Measurements from ENCODE around the gene GMDS. TPM values are rescaled to one million over a fixed set of nuclear protein-coding genes. Genes with fewer than 3 reads are reported as not detected.
A peak's percentile ranks its signal among the peaks of the same experiment; 100 is the strongest.

GMDS gene
- total and polyA plus RNA-seq, 4 donors: 7.3 to 28.3 (median 16.1) TPM

- ATAC-seq (ENCODE audit: insufficient read depth, low FRiP score) (no peak), DNase-seq (peak in 1 of 3 donors; percentile 40)
- TF ChIP-seq, protein P1, sequence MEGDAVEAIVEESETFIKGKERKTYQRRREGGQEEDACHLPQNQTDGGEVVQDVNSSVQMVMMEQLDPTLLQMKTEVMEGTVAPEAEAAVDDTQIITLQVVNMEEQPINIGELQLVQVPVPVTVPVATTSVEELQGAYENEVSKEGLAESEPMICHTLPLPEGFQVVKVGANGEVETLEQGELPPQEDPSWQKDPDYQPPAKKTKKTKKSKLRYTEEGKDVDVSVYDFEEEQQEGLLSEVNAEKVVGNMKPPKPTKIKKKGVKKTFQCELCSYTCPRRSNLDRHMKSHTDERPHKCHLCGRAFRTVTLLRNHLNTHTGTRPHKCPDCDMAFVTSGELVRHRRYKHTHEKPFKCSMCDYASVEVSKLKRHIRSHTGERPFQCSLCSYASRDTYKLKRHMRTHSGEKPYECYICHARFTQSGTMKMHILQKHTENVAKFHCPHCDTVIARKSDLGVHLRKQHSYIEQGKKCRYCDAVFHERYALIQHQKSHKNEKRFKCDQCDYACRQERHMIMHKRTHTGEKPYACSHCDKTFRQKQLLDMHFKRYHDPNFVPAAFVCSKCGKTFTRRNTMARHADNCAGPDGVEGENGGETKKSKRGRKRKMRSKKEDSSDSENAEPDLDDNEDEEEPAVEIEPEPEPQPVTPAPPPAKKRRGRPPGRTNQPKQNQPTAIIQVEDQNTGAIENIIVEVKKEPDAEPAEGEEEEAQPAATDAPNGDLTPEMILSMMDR (IDR thresholded peaks at IDR 0.05; ENCODE audit: control extremely low read depth, extremely low read depth): no peak
- no peaks in the 10 kb centered on the region for H3K36me3 ChIP-seq (ENCODE audit: control insufficient read depth in 4 of 4, insufficient read depth in 4 of 4, low read length in 4 of 4)
- WGBS, 2 donors: 5 to 9% methylated on average over 58 to 59 of the region's 59 CpGs
- H3K4me3 ChIP-seq: no peak overlapping the region
- peaks cover 6 to 70% (median 70%) of the 10 kb centered on the region in 3 donors for H3K27me3 ChIP-seq (ENCODE audit: control insufficient read depth in 3 of 3, insufficient read depth in 3 of 3, low read length in 2 of 3)
- no peak overlapping the region for H3K9ac ChIP-seq (ENCODE audit: insufficient read depth in 1 of 2, low read length in 2 of 2)
- H3K4me1 ChIP-seq (ENCODE audit: control insufficient read depth in 5 of 5, insufficient read depth in 5 of 5, low read length in 5 of 5): peaks cover 0 to 30% (median 0%) of the 10 kb centered on the region in 5 donors
- no peak overlapping the region for H3K27ac ChIP-seq (ENCODE audit: low read depth in 1 of 2, low read length in 1 of 2)
- H3K9me3 ChIP-seq (ENCODE audit: control insufficient read depth in 4 of 4, insufficient read depth in 3 of 4, low read length in 3 of 4): peaks cover 0 to 1% (median 0%) of the 10 kb centered on the region in 4 donors
Measured at GRCh38 chr6:1608222-1609040, 637.0 kb downstream of the GMDS start.

- no peak for ATAC-seq (ENCODE audit: insufficient read depth, low FRiP score)
- TF ChIP-seq, protein P1 (IDR thresholded peaks at IDR 0.05; ENCODE audit: control extremely low read depth, extremely low read depth): no peak
- peak in 1 of 3 donors; percentile 42 for DNase-seq
- no peaks in the 10 kb centered on the region for H3K36me3 ChIP-seq (ENCODE audit: control insufficient read depth in 4 of 4, insufficient read depth in 4 of 4, low read length in 4 of 4)
- WGBS, 2 donors: 5 to 14% methylated on average over 32 of the region's 32 CpGs
- no peak overlapping the region for H3K4me3 ChIP-seq
- H3K4me1 ChIP-seq (ENCODE audit: control insufficient read depth in 5 of 5, insufficient read depth in 5 of 5, low read length in 5 of 5): peaks cover 0 to 30% (median 0%) of the 10 kb centered on the region in 5 donors
- no peak overlapping the region for H3K9ac ChIP-seq (ENCODE audit: insufficient read depth in 1 of 2, low read length in 2 of 2)
- no peak overlapping the region for H3K27ac ChIP-seq (ENCODE audit: low read depth in 1 of 2, low read length in 1 of 2)
- peaks cover 0 to 1% (median 0%) of the 10 kb centered on the region in 4 donors for H3K9me3 ChIP-seq (ENCODE audit: control insufficient read depth in 4 of 4, insufficient read depth in 3 of 4, low read length in 3 of 4)
- peaks cover 6 to 70% (median 70%) of the 10 kb centered on the region in 3 donors for H3K27me3 ChIP-seq (ENCODE audit: control insufficient read depth in 3 of 3, insufficient read depth in 3 of 3, low read length in 2 of 3)
Measured at GRCh38 chr6:1607516-1608221, 637.7 kb downstream of the GMDS start.

DNA sequence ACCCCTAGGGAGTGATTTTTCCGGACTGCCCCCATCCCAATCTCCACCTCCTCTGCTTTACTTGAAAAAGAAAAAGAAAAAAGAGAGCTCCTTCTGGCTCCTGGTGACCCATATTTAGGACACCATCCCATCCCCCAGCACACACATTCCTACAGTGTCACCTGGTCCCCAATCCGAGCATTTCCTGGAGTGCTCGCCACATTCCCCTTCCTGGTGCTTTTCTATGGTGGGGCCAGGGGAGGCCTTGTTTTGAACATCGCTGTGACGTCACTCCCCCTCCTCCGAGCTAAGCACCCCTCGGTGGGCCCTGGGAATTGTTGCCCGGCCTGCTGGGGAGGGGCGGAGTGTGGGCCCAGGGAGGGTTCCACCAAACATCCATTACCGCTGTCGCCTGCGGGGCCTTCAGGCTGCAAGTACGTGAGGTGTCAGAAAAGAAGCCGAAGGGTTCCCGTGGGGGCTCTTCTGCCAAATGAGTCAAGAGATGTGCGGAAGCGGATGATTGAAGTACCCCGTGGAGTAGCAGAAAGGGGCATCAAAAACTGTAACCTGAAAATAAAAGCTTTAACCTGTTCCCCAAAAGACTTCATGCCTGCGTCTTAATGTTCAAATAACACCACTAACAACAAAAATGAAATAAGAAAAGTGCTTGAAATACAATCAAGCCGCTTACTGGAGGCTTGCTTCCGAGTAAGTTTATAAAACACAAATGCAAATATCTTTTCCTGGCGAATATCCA, 638.5 kb downstream of the GMDS start:
- TF ChIP-seq, protein P1 (IDR thresholded peaks at IDR 0.05; ENCODE audit: control extremely low read depth, extremely low read depth): no peak
- 10 to 20% methylated on average over 22 of the region's 22 CpGs for WGBS, 2 donors
- Histone ChIP-seq H3K27me3 (ENCODE audit: control insufficient read depth in 3 of 3, insufficient read depth in 3 of 3, low read length in 2 of 3) (peaks cover 11 to 70% (median 70%) of the 10 kb centered on the region in 3 donors), H3K4me3 (no peak overlapping the region), H3K27ac (ENCODE audit: low read depth in 1 of 2, low read length in 1 of 2) (no peak overlapping the region), H3K4me1 (ENCODE audit: control insufficient read depth in 5 of 5, insufficient read depth in 5 of 5, low read length in 5 of 5) (peaks cover 0 to 30% (median 0%) of the 10 kb centered on the region in 5 donors), H3K36me3 (ENCODE audit: control insufficient read depth in 4 of 4, insufficient read depth in 4 of 4, low read length in 4 of 4) (no peaks in the 10 kb centered on the region), H3K9ac (ENCODE audit: insufficient read depth in 1 of 2, low read length in 2 of 2) (no peak overlapping the region), H3K9me3 (ENCODE audit: control insufficient read depth in 4 of 4, insufficient read depth in 3 of 4, low read length in 3 of 4) (peaks cover 0 to 1% (median 0%) of the 10 kb centered on the region in 4 donors)
- ATAC-seq (ENCODE audit: insufficient read depth, low FRiP score) (no peak), DNase-seq (no peak)

All from lung (tissue), 12 donors.